Putamen (tissue), 1 donor: ENCODE data around the gene RBMY1A1.
"Not testable (repeated sequence)": the region's sequence is repeated elsewhere in the genome, so short reads cannot be mapped to it uniquely, and the experiment has no call there.

ENCODE experiments used
- DNase-seq: peaks from one replicate; pipeline ENCODE4 v3.0.0-alpha.2; 2016; ENCODE audit warnings: low spot score

Gene RBMY1A1

GRCh38 chrY:21534579-21534978, at the start of gene RBMY1A1:
TSS of gene RBMY1A1 (plus strand) at chrY:21534879. CDS start at chrY:21536892, 2,013 bp downstream.
- DNase-seq: not testable (repeated sequence)

GRCh38 chrY:21511038-21511437, 23.6 kb upstream of the RBMY1A1 start, which contains the start of gene RBMY1B:
TSS of gene RBMY1B (plus strand) at chrY:21511338. CDS start at chrY:21513351, 2,013 bp downstream.
- not testable (repeated sequence) for DNase-seq

- not testable (repeated sequence) for DNase-seq
Measured at GRCh38 chrY:21559316-21559984, 24.8 kb downstream of the RBMY1A1 start.

DNA sequence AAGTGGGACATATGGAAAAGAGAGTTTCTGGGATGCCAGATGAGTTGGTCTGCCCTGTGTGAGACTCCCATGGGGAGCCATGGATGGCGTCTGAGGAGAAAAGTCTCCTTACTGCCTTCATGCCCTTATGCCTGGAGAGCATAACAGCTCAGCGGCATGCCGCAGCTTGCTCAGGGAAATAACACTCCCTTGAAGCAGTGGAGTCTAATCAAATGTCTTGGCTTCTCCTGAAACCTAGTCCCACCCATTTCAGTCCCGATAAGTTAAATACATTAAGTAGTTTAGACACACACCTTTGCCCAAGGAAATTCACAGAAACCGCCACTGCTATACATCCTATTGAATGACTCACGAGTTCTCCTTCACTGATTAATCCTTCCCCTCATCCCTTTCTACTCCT, 50.8 kb downstream of the RBMY1A1 start:
- no peak for DNase-seq

DNA sequence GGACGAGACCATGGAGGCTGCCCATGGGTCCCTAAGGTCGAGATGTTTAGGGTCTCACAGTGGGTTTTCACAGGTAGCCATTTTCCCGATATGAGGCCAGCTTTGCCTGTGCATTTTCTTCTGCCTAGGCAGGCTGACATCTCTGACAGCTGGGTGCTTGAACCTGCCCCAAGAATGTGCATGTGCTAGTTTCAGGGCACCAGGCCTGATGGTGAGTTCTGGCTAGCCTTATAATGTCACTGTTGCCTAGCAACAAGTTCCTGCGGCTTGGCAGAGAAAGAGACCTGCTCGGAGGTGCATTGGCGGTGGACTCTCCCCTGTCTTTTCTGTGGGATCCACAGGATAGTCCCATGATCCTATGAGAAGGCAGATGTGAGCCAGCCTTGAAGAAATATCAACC, 51.8 kb downstream of the RBMY1A1 start:
- DNase-seq: not testable (repeated sequence)

- no peak for DNase-seq
Measured at GRCh38 chrY:21592059-21592458, 57.4 kb downstream of the RBMY1A1 start.

GRCh38 chrY:21596287-21596686, 61.6 kb downstream of the RBMY1A1 start:
- not testable (repeated sequence) for DNase-seq
